Kidney (tissue), 22 donors: ENCODE results near the gene MAPK6. TPM values are rescaled to one million over a fixed set of nuclear protein-coding genes. Genes with fewer than 3 reads are reported as not detected.

ENCODE experiments used
- DNase-seq, 5 donors: peaks; one replicate each; pipeline ENCODE4 v3.0.0-alpha.2; 2013 to 2020
- FAIRE-seq: peaks from 2 replicates; lab custom pipeline; 2012; peaks lifted over from hg19 to GRCh38; lab: Jason Lieb, UNC
- H3K27ac ChIP-seq, 2 donors: one replicate each; pipeline ENCODE4 v1.7.0; 2013; ENCODE audit warnings: low read depth in 2 of 2, low read length in 2 of 2, inconsistent platforms in 1 of 2
- H3K27me3 ChIP-seq: one replicate; pipeline ENCODE4 v1.7.1; 2013; ENCODE audit warnings: low read length, inconsistent platforms; ENCODE audit not compliant: control insufficient read depth, insufficient read depth
- H3K36me3 ChIP-seq, 3 donors: one replicate each; pipeline versions ENCODE4 v1.7.0 to v1.7.1; 2013; ENCODE audit warnings: low read length in 3 of 3, control low read depth in 1 of 3, inconsistent platforms in 1 of 3; ENCODE audit not compliant: insufficient read depth in 3 of 3, control insufficient read depth in 2 of 3
- H3K4me1 ChIP-seq, 3 donors: one replicate each; pipeline versions ENCODE4 v1.7.0 to v1.7.1; 2013; ENCODE audit warnings: low read length in 3 of 3, inconsistent platforms in 1 of 3, low read depth in 1 of 3; ENCODE audit not compliant: control insufficient read depth in 2 of 3, insufficient read depth in 2 of 3
- H3K4me3 ChIP-seq, 3 donors: one replicate each; pipeline versions ENCODE4 v1.7.0 to v1.8.1; 2013; ENCODE audit warnings: low read length in 3 of 3, control low read depth in 1 of 3, inconsistent platforms in 1 of 3
- H3K9ac ChIP-seq, 3 donors: one replicate each; pipeline versions ENCODE4 v1.7.0 to v1.7.1; 2013; ENCODE audit warnings: low read length in 3 of 3, control low read depth in 1 of 3, inconsistent platforms in 1 of 3
- H3K9me3 ChIP-seq, 3 donors: one replicate each; pipeline versions ENCODE4 v1.7.0 to v1.7.1; 2013; ENCODE audit warnings: low read length in 3 of 3, control low read depth in 1 of 3, inconsistent platforms in 1 of 3; ENCODE audit not compliant: control insufficient read depth in 2 of 3, insufficient read depth in 1 of 3
- intact Hi-C: fragments of 100-400 bp; cut with DNase I; formaldehyde crosslinking; loops from one replicate; pipeline ENCODE4 v1.11.1; 2022
- long read RNA-seq, 10 donors: library from polyadenylated mRNA in 1 of 10; unstranded in 1 of 10; transcript quantifications; one replicate each; pipeline ENCODE4 v2.0.0 and lab custom pipeline, GENCODE V29; 2021 to 2026
- polyA plus RNA-seq: library from polyadenylated mRNA; stranded (reverse); fragments of 350-450 nt; fragmentation: Illumina TruSeq; extraction: RNeasy Lipid Tissue Mini Kit (QIAGEN cat#74804); gene quantifications from one replicate; pipeline ENCODE4 v1.2.3, GENCODE V29; 2014; ENCODE audit warnings: low read depth, low replicate concordance; ENCODE audit not compliant: insufficient read depth
- total RNA-seq: library from RNA; stranded (reverse); fragmentation: NEBNext Ultra II Directional; extraction: Animal tissue kit (Norgen Biotek cat#: 25700); gene quantifications from one replicate; pipeline ENCODE4 v1.2.1, GENCODE V29; 2021
- TF ChIP-seq, protein P1 (sequence below): IDR thresholded peaks from 3 replicates; pipeline ENCODE4 v1.5.1; 2012; ENCODE audit warnings: mild to moderate bottlenecking, moderate library complexity, borderline replicate concordance; ENCODE audit not compliant: insufficient read depth; ENCODE audit errors: extremely low read depth
- donor health status: control.
- donor health status: control.
- donor health status: control.
- donor health status: control.
- donor health status: control.
- donor health status: DM: yes; HTN: yes; CAD: no.
- donor health status: Normal renal cell carcinoma (clear cell type).

MAPK6 gene
- 22.9 TPM for total RNA-seq
- 6.5 TPM for polyA plus RNA-seq
- long read RNA-seq, donor 1, full-length matches to known transcripts = 8 of 8 reads
- long read RNA-seq, donor 1, partial matches to known transcripts = 0 of 8 reads
- long read RNA-seq, donor 1, other reads (novel, unspliced or antisense) = 0 of 8 reads
- long read RNA-seq, donor 2, full-length matches to known transcripts = 6 of 6 reads
- long read RNA-seq, donor 2, partial matches to known transcripts = 0 of 6 reads
- long read RNA-seq, donor 2, other reads (novel, unspliced or antisense) = 0 of 6 reads
- long read RNA-seq, donor 3, full-length matches to known transcripts = 12 of 12 reads
- long read RNA-seq, donor 3, partial matches to known transcripts = 0 of 12 reads
- long read RNA-seq, donor 3, other reads (novel, unspliced or antisense) = 0 of 12 reads
- long read RNA-seq, donor 4, full-length matches to known transcripts = 7 of 7 reads
- long read RNA-seq, donor 4, partial matches to known transcripts = 0 of 7 reads
- long read RNA-seq, donor 4, other reads (novel, unspliced or antisense) = 0 of 7 reads
- long read RNA-seq, donor 5, full-length matches to known transcripts = 1 of 1 reads
- long read RNA-seq, donor 5, partial matches to known transcripts = 0 of 1 reads
- long read RNA-seq, donor 5, other reads (novel, unspliced or antisense) = 0 of 1 reads
- long read RNA-seq, donor 6, full-length matches to known transcripts = 7 of 35 reads
- long read RNA-seq, donor 6, partial matches to known transcripts = 28 of 35 reads
- long read RNA-seq, donor 6, other reads (novel, unspliced or antisense) = 0 of 35 reads
- long read RNA-seq, donor 7, full-length matches to known transcripts = 17 of 26 reads
- long read RNA-seq, donor 7, partial matches to known transcripts = 1 of 26 reads
- long read RNA-seq, donor 7, other reads (novel, unspliced or antisense) = 8 of 26 reads
- long read RNA-seq, donor 8, full-length matches to known transcripts = 3 of 3 reads
- long read RNA-seq, donor 8, partial matches to known transcripts = 0 of 3 reads
- long read RNA-seq, donor 8, other reads (novel, unspliced or antisense) = 0 of 3 reads
- long read RNA-seq, donor 9, full-length matches to known transcripts = 7 of 7 reads
- long read RNA-seq, donor 9, partial matches to known transcripts = 0 of 7 reads
- long read RNA-seq, donor 9, other reads (novel, unspliced or antisense) = 0 of 7 reads
- long read RNA-seq, donor 10, full-length matches to known transcripts = 4 of 4 reads
- long read RNA-seq, donor 10, partial matches to known transcripts = 0 of 4 reads
- long read RNA-seq, donor 10, other reads (novel, unspliced or antisense) = 0 of 4 reads

DNA sequence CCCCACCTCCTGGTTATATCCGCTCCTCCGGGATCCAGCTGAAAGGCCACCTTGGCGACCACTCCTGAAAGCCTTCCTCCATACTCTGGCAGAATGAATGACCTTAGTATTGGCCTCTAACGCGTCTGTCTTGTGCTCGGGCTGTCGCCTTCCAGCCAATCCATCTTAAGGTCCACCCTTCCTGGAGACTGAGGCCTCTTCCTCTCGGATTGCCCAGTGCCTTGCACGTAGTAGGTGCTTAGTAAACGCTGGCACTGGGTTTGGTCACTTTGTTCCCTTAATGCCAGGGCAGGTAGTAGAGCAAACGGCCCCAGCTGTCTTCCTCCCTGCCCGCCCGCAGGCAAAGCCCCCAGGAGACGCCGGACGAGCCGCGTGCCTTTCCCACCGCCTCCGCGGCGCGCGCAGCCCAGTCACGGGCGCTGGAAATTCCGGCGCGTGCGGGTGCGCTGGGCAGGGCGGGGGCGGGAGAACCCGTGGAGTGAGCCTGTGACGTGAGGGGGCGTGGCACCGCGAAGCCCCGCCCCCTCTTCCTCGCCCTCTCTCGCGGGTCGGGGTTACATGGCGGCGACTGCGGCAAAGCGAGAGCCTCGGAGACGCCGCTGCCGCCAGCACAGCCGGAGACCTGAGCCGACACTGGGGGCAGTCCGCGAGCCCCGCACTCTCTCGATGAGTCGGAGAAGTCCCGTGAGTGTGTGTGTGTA lies at the start of gene MAPK6:
Gene MAPK6, plus strand, starts transcription at position 527 of the 701 bp plus-strand sequence. CDS start 27,242 bp downstream, outside the sequence.
- peak within 1 kb of the TSS; percentile 82 to 94 (median 90) for H3K4me3 ChIP-seq
- no peaks in the 10 kb centered on the region for H3K9me3 ChIP-seq
- H3K27me3 ChIP-seq = no peaks in the 10 kb centered on the region
- peak within 1 kb of the TSS; percentile 90 for H3K27ac ChIP-seq
- H3K4me1 ChIP-seq = peaks cover 0 to 10% (median 4%) of the 10 kb centered on the region in 3 donors
- intact Hi-C loops = no loop called here
- FAIRE-seq = no peak
- no peaks in the 10 kb centered on the region for H3K36me3 ChIP-seq
- H3K9ac ChIP-seq = peak within 1 kb of the TSS; percentile 20 to 93 (median 83)
- DNase-seq = peak; percentile 93 to 98 (median 97)
- TF ChIP-seq, protein P1, sequence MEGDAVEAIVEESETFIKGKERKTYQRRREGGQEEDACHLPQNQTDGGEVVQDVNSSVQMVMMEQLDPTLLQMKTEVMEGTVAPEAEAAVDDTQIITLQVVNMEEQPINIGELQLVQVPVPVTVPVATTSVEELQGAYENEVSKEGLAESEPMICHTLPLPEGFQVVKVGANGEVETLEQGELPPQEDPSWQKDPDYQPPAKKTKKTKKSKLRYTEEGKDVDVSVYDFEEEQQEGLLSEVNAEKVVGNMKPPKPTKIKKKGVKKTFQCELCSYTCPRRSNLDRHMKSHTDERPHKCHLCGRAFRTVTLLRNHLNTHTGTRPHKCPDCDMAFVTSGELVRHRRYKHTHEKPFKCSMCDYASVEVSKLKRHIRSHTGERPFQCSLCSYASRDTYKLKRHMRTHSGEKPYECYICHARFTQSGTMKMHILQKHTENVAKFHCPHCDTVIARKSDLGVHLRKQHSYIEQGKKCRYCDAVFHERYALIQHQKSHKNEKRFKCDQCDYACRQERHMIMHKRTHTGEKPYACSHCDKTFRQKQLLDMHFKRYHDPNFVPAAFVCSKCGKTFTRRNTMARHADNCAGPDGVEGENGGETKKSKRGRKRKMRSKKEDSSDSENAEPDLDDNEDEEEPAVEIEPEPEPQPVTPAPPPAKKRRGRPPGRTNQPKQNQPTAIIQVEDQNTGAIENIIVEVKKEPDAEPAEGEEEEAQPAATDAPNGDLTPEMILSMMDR = no peak

- intact Hi-C loops = no loop called here
Observed at GRCh38 chr15:51969728-51970127, 49.3 kb upstream of the MAPK6 start.

More at GRCh38 chr15:51969728-51970127, 49.3 kb upstream of the MAPK6 start:
- no peak overlapping the region for H3K4me3 ChIP-seq
- peaks cover 0 to 2% (median 0%) of the 10 kb centered on the region in 3 donors for H3K36me3 ChIP-seq
- H3K9me3 ChIP-seq = peaks cover 0 to 8% (median 0%) of the 10 kb centered on the region in 3 donors
- TF ChIP-seq, protein P1 = no peak
- FAIRE-seq (no peak), DNase-seq (no peak)
- H3K27ac ChIP-seq = no peak overlapping the region
- no peaks in the 10 kb centered on the region for H3K27me3 ChIP-seq
- H3K9ac ChIP-seq = no peak overlapping the region
- peaks cover 0 to 6% (median 3%) of the 10 kb centered on the region in 3 donors for H3K4me1 ChIP-seq
